ENCODE results near the gene SF1.

SF1 gene

GRCh38 chr11:64759722-64760719 lies 18.3 kb downstream of the SF1 start, which contains the start of gene PYGM:
PYGM (minus strand) TSS chr11:64759974; CDS start chr11:64759898, 76 bp downstream.
- DNase-seq: no peak

DNA sequence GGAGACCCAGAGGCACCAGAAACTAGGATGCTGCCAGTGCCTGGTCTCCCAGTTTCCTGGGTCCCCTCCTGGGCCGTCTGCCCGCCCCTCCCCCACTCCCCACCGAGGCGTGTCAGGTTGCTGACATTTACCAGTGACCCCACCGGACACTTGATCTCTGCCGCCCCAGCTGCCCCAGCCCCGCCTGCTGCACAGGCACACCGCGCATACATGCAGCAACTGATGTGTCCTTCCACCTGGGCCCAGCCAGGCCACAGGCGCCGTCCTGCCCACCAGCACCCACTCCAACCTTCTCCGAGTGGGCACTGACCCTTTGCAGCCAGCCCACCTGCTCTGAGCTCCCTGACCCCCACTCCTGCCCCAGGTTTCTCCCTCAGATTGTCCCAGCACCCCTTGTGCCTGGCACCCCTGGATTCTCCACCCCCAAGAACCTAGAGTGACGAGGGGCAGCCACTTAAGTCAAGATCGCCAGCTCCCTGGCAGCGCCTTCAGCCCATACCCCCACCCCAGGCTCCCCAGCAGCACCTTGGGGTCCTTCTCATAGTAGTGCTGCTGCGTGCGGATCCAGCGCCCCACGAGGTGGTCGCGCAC lies 19.1 kb downstream of the SF1 start:
- DNase-seq: no peak

DNA sequence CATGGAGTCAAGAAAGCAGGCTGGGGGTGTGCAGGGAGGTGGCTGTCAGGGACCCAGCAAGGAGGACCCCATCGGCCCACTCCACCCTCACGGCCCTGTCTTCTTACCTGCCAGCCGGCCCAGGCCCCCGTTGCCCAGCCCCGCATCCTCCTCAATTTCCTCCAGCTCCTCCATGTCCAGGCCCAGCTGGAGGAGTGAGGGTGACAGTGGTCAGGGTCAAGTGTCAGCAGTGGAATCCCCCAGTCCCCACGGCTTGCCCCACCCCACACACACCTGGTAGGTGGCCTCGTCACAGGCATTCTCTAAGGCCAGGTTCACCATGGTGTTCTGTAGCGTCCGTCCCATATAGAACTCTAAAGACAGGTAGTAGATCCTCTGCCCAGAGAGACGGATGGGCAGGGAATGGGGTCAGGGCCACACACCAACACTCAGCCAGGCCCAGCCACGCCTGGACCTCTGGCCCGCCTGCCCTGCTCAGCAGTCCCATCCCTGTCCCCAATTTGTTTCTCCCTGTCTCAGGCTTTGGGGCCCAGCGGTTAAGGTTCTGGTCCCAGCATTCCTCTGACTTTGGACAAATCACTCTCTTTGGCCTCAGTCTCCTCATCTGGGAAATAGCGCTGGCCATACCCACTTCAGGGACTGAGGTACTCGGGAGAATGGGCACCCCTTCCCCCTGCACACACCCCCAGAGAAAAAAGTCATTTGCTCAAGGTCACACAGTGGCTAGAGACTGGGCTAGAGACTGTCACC lies 19.8 kb downstream of the SF1 start:
- DNase-seq: no peak

DNA sequence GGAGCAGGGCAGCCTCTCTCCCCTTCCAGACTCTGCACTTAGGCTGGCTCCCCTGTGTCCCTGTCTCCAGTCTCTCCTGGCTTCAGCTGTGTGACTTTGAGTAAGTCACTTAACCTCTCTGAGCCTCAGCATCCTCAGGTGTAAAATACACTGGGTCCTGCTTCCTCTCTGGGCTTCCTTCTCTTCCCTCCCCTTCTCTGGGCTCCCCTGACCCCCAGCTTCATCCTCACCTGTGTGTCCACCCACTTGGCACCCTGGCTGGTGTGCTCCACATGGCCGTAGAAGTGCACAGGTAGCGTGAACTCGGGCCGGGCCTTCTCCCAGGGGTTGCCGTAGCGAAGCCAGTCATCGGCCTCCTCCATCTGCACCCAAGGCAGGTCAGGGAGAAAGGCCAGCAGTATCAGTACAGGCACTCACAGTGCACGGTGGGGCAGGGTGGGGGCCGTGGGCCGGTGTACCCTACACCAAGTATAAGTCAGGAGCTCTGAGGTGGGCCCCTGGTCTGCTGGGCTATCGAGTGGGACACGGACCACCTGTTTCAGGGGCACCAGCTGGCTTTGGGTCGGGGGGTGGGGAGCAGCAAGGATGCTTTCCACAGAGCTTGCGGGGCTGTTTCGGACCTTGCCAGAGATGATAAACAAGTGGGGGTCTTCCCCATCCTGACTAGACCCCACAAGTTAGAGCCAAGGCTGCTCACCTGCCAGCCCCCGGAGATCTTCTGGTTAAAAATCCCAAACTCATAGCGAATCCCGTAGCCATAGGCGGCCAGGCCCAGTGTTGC lies 20.6 kb downstream of the SF1 start:
- no peak for DNase-seq

- no peak for DNase-seq
Measured at GRCh38 chr11:64755681-64756361, 22.5 kb downstream of the SF1 start.

GRCh38 chr11:64754919-64755662 lies 23.3 kb downstream of the SF1 start:
- no peak for DNase-seq

DNA sequence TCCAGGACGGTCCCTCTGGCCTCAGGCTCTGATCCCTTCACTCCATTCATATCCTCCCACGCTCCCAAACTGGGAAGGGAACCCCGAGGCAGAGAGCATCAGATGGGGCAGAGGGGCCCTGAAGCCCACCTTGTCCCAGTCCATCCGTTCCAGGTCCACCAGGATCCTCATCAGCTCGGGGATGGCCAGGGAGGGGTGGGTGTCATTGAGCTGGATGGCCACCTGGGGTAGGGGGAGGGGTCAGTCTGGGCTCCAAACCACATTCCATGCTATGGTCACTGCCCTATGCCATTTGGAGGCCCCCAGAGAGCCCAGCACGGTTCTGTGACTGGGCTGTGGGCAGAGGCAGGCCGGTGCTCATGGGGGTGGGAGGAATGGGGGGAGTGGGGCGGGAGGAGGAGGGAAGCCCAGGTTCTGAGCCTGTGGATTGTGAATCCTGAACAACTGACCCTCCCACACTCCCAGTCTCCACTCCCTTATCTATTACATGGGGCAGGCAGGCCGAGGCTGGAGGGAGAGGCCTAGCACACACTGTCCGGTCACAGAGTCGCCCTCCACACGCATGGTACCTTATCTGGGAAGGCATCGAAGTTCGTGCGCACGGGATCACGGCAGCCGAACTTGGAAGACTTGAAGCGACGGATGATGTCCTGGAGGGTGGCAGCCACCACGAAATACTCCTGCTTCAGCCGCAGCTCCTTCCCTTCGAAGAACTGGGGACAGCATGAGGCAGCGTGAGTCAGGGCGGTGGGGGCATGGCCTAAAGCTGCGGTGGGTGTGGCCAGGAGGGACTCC lies 24.0 kb downstream of the SF1 start:
- DNase-seq: no peak

- DNase-seq: no peak
Measured at GRCh38 chr11:64753380-64754123, 24.8 kb downstream of the SF1 start.

- no peak for DNase-seq
Measured at GRCh38 chr11:64753019-64753379, 25.3 kb downstream of the SF1 start.

DNA sequence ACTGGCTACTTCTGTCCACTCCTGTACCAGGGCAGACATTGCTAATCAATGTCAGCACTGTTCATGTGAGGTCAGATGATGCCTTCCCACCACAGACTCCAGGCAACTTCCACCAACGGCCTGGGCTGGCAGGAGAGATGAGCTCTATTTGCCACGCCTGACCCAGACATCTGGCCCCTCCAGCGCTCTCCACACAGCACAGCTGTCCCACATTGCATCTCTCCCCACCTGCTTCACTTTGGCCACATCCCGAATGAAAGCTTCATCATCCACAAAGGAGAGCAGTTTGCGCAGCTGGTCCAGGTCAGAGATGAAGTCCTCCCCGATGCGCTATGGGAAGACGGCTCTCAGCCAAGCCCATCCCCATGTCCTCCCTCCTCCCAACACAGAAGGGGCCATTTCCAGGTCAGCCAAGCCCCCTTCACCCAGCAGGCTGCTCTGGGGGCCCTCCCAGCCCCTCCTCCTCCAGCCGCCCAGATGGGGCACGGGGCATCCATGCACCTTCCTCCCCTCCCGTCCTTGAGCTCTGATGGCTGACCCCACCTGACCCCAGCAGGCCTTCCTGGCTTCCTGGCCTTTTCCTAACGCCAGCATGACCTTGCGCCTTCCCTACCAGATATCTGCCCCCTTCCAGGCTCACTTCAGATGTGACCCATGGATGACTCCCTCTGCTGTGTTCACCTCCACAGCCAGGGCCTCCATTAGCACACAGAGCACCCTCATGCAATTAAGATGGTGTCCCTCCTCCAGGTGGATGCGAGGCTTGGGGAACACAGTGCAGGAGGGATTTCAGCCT lies 26.0 kb downstream of the SF1 start:
- no peak for DNase-seq

DNA sequence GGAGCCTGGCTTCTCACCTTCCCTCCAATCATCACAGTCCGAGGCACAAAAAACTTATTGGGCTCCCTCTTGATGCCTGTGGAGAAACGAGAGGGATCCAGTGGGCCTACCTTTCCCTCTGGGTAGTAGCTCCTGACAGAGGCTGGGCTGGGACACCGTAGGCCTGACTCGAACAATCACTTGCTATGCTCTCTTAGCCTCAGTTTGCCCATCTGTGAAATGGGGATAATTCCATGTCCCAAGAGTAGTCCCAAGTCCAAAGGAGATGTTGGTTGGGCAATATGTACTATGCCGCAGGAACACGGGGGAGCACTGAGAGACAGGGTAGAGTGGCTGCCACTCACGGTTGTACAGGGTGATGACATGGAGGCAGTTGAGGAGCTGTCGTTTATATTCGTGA lies 26.8 kb downstream of the SF1 start:
- DNase-seq: no peak

- DNase-seq: no peak
Measured at GRCh38 chr11:64751136-64751535, 27.2 kb downstream of the SF1 start.

DNA sequence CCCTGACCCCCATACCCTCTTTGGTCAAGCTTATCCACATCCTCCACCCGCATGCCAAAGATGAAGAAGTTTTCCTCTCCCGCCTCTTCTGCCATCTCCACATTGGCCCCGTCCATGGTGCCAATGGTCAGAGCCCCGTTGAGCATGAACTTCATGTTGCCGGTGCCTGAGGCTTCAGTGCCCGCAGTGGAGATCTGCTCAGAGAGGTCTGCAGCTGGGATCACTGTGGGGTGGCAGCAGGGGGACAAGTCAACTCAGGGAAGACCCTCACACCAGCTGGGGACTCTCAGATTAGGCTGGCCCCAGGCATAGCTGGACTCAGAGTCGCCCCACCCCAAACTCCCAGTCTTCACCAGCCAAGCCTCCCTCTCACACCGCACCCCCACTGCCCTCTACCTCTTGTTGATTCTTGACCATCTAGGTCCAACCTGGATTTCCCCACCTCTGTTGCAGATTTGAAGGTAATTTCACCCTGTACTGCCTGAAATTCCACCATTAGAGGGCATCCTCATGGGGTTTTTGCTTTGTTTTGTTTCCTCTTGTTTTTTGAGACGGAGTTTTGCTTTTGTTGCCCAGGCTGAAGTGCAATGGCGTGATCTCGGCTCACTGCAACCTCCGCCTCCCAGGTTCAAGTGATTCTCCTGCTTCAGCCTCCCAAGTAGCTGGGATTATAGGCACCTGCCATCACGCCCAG lies 27.8 kb downstream of the SF1 start:
- no peak for DNase-seq

- no peak for DNase-seq
Measured at GRCh38 chr11:64747961-64748665, 30.2 kb downstream of the SF1 start.

DNA sequence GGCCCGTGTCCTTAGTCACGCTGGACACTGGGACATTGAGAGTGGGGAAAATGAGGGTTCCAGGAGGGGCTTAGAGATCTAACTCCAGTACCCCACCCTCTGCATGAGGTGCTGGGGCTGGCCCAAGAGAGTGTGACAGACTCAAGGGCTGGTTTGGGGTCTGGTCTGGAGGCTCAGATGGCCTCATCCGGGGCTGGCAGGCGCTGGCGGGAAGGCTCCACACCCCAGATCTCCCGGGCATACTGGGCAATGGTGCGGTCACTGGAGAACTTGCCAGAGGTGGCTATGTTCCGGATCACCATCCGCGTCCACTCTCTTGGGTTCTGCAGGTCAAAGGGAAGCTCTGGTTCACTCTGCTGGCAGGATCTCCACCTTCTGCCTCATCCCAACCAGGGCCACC lies 31.9 kb downstream of the SF1 start:
- no peak for DNase-seq

- DNase-seq: no peak
Measured at GRCh38 chr11:64745521-64746328, 32.6 kb downstream of the SF1 start.

GRCh38 chr11:64745189-64745520 lies 33.2 kb downstream of the SF1 start:
- DNase-seq: no peak
